ENCODE measurements around the gene COX7C. TPM values are rescaled to one million over a fixed set of nuclear protein-coding genes. Genes with fewer than 3 reads are reported as not detected.

Gene COX7C
- total and polyA plus RNA-seq, 3 donors from 2014 or later, result 258 to 568 (median 370) TPM

GRCh38 chr5:86572825-86573517, 44.8 kb upstream of the COX7C start:
- intact Hi-C loops (cut with DNase I; ENCODE audit: low total_unique reads), result no loop called here
- 82 to 83% methylated on average over 7 of the region's 7 CpGs for WGBS, 2 donors
- no peak for DNase-seq
- H3K4me3 ChIP-seq, result no peak overlapping the region
- TF ChIP-seq CTCF (IDR thresholded peaks at IDR 0.05) (no peak), POLR2A (IDR thresholded peaks at IDR 0.05) (no peak)
- H3K27me3 ChIP-seq, result no peaks in the 10 kb centered on the region
- H3K4me1 ChIP-seq, result no peaks in the 10 kb centered on the region
- H3K36me3 ChIP-seq (ENCODE audit: low read depth, missing control alignments), result no peaks in the 10 kb centered on the region
- H3K9me3 ChIP-seq, result no peaks in the 10 kb centered on the region
- H3K27ac ChIP-seq, result no peak overlapping the region

- intact Hi-C loops (cut with DNase I; ENCODE audit: low total_unique reads), result no loop called here
- no peak for TF ChIP-seq POLR2A (IDR thresholded peaks at IDR 0.05)
- no peak for TF ChIP-seq CTCF (IDR thresholded peaks at IDR 0.05)
- 86 to 94% methylated on average over 3 of the region's 3 CpGs for WGBS, 2 donors
Measured at GRCh38 chr5:86579502-86579901, 38.2 kb upstream of the COX7C start.

GRCh38 chr5:86596476-86596875, 21.3 kb upstream of the COX7C start:
- intact Hi-C loops (cut with DNase I; ENCODE audit: low total_unique reads), result no loop called here
- DNase-seq, result no peak
- Histone ChIP-seq H3K9me3 (no peaks in the 10 kb centered on the region), H3K4me3 (no peak overlapping the region), H3K36me3 (ENCODE audit: low read depth, missing control alignments) (no peaks in the 10 kb centered on the region), H3K27me3 (no peaks in the 10 kb centered on the region), H3K27ac (no peak overlapping the region), H3K4me1 (no peaks in the 10 kb centered on the region)
- TF ChIP-seq CTCF (IDR thresholded peaks at IDR 0.05), result no peak
- no peak for TF ChIP-seq POLR2A (IDR thresholded peaks at IDR 0.05)

More at GRCh38 chr5:86579502-86579901, 38.2 kb upstream of the COX7C start:
- DNase-seq, result no peak
- H3K27ac ChIP-seq, result no peak overlapping the region
- H3K4me3 ChIP-seq, result no peak overlapping the region
- no peaks in the 10 kb centered on the region for H3K9me3 ChIP-seq
- H3K36me3 ChIP-seq (ENCODE audit: low read depth, missing control alignments), result no peaks in the 10 kb centered on the region
- no peaks in the 10 kb centered on the region for H3K4me1 ChIP-seq
- no peaks in the 10 kb centered on the region for H3K27me3 ChIP-seq

GRCh38 chr5:86605881-86606280, 11.9 kb upstream of the COX7C start:
- Histone ChIP-seq H3K36me3 (ENCODE audit: low read depth, missing control alignments) (no peaks in the 10 kb centered on the region), H3K27ac (no peak overlapping the region), H3K4me1 (no peaks in the 10 kb centered on the region), H3K27me3 (no peaks in the 10 kb centered on the region), H3K9me3 (no peaks in the 10 kb centered on the region), H3K4me3 (no peak overlapping the region)
- 74 to 80% methylated on average over 3 of the region's 3 CpGs for WGBS, 2 donors
- no peak for TF ChIP-seq CTCF (IDR thresholded peaks at IDR 0.05)
- no peak for TF ChIP-seq POLR2A (IDR thresholded peaks at IDR 0.05)
- DNase-seq, result no peak
- intact Hi-C loops (cut with DNase I; ENCODE audit: low total_unique reads), result no loop called here

- H3K36me3 ChIP-seq (ENCODE audit: low read depth, missing control alignments), result no peaks in the 10 kb centered on the region
- H3K4me3 ChIP-seq, result no peak overlapping the region
- no peak overlapping the region for H3K27ac ChIP-seq
- WGBS, 2 donors, result 94 to 97% methylated on average over 2 of the region's 2 CpGs
- no peak for DNase-seq
- intact Hi-C loops (cut with DNase I; ENCODE audit: low total_unique reads), result no loop called here
- H3K4me1 ChIP-seq, result peaks cover under 1% of the 10 kb centered on the region
- no peaks in the 10 kb centered on the region for H3K9me3 ChIP-seq
- TF ChIP-seq CTCF (IDR thresholded peaks at IDR 0.05) (no peak), POLR2A (IDR thresholded peaks at IDR 0.05) (no peak)
- no peaks in the 10 kb centered on the region for H3K27me3 ChIP-seq
Measured at GRCh38 chr5:86613455-86613854, 4.3 kb upstream of the COX7C start.
